HepG2 (cell line): ENCODE measurements around the gene TTC28. TPM values are rescaled to one million over a fixed set of nuclear protein-coding genes. Genes with fewer than 3 reads are reported as not detected.

ENCODE experiments used
- ATAC-seq: fragments of 200-7000 bp; cut with Tn5 transposase; 3 replicates; pipeline ENCODE4 v1.9.1; 2020; ENCODE audit warnings: mild to moderate bottlenecking, moderate library complexity
- BruUV-seq: library from RNA; stranded (reverse); fragments of 400-500 nt; replicated peaks from 2 replicates; lab custom pipeline; 2021; lab: Mats Ljungman, UMichigan
- CTCF ChIA-PET: fragments of 300-600 bp; formaldehyde crosslinking; extraction: SDS; loops from one replicate; lab custom pipeline; 2021; ENCODE audit warnings: low total read pairs, inconsistent platforms, low intra/inter-chr PET ratio; lab: Yijun Ruan, JAX
- POLR2A ChIA-PET: fragments of 350-600 bp; sonication (Branson Sonifier 250); formaldehyde crosslinking; loops from one replicate; lab custom pipeline; 2020; ENCODE audit warnings: antibody characterized with exemption, inconsistent platforms; lab: Yijun Ruan, JAX
- DNase-seq: peaks from one replicate; pipeline ENCODE4 v3.0.0-alpha.2; 2015; ENCODE audit warnings: low spot score
- FAIRE-seq: peaks from 3 replicates; lab custom pipeline; 2011; peaks lifted over from hg19 to GRCh38; lab: Jason Lieb, UNC
- H2AFZ ChIP-seq: one replicate; pipeline ENCODE4 v1.6.1; 2011; ENCODE audit warnings: low read length, inconsistent platforms
- H3K27ac ChIP-seq: fragments of 300-600 bp; 3 replicates; pipeline ENCODE4 v1.8.0; 2011; ENCODE audit warnings: mixed run types, mild to moderate bottlenecking, mixed read lengths, low read length, inconsistent platforms; ENCODE audit not compliant: insufficient read depth; ENCODE audit errors: extremely low read length
- H3K27me3 ChIP-seq, 2 experiments: fragments of 200-600 bp in 1 of 2; 2 replicates in 1 of 2; 3 replicates in 1 of 2; pipeline versions ENCODE4 v1.6.0 to v1.8.0; 2011; ENCODE audit warnings: low read length in 2 of 2, mild to moderate bottlenecking in 2 of 2, moderate library complexity in 2 of 2, inconsistent platforms in 1 of 2; ENCODE audit not compliant: insufficient read depth in 2 of 2, control insufficient read depth in 1 of 2
- H3K36me3 ChIP-seq, 2 experiments: fragments of 200-600 bp in 1 of 2; replicated peaks in 1 of 2; 2 replicates in 1 of 2; 3 replicates in 1 of 2; pipeline versions ENCODE4 v1.5.1 to v1.8.0; 2011; ENCODE audit warnings: low read length in 2 of 2, inconsistent platforms in 1 of 2; ENCODE audit not compliant: insufficient read depth in 2 of 2, control insufficient read depth in 1 of 2
- H3K4me1 ChIP-seq: 2 replicates; pipeline ENCODE4 v1.5.1; 2012; ENCODE audit warnings: low read length, inconsistent platforms; ENCODE audit not compliant: insufficient read depth
- H3K4me2 ChIP-seq: 2 replicates; pipeline ENCODE4 v1.6.0; 2011; ENCODE audit warnings: low read depth, low read length, inconsistent platforms
- H3K4me3 ChIP-seq, 3 experiments: fragments of 200-600 bp in 1 of 3; sonication (generic), shearing (Covaris generic) in 1 of 3; replicated peaks in 1 of 3; 2 replicates each; pipeline ENCODE4 v1.5.1; 2011 to 2016; ENCODE audit warnings: low read length in 3 of 3, inconsistent platforms in 2 of 3, low read depth in 2 of 3, mild to moderate bottlenecking in 2 of 3, control low read depth in 1 of 3, mixed read lengths in 1 of 3; ENCODE audit not compliant: insufficient read depth in 1 of 3
- H3K79me2 ChIP-seq: one replicate; pipeline ENCODE4 v1.6.1; 2011; ENCODE audit warnings: low read length, inconsistent platforms; ENCODE audit not compliant: insufficient read depth
- H3K9ac ChIP-seq: 2 replicates; pipeline ENCODE4 v1.6.0; 2011; ENCODE audit warnings: mild to moderate bottlenecking, low read depth, low read length, inconsistent platforms; ENCODE audit not compliant: insufficient read depth
- H3K9me3 ChIP-seq: 2 replicates; pipeline ENCODE4 v1.5.1; 2012; ENCODE audit warnings: mild to moderate bottlenecking, low read length
- H4K20me1 ChIP-seq: 2 replicates; pipeline ENCODE4 v1.6.0; 2011; ENCODE audit warnings: inconsistent platforms, mild to moderate bottlenecking, low read length, moderate library complexity; ENCODE audit not compliant: insufficient read depth
- ATAD3A ChIP-seq: sonication (generic); formaldehyde crosslinking; IDR thresholded peaks from 2 replicates; pipeline ENCODE4 v1.4.0; 2020; ENCODE audit warnings: missing genetic modification reagents
- FOSL1 ChIP-seq: sonication (generic); formaldehyde crosslinking; IDR thresholded peaks from 2 replicates; pipeline ENCODE4 v1.9.0; 2021; ENCODE audit warnings: missing genetic modification reagents, borderline replicate concordance
- GTF2F1 ChIP-seq: fragments of 150-350 bp; IDR thresholded peaks from 2 replicates; pipeline ENCODE4 v1.6.1; 2014; ENCODE audit warnings: low read length
- HDAC1 ChIP-seq: sonication (generic); formaldehyde crosslinking; IDR thresholded peaks from 2 replicates; pipeline ENCODE4 v1.5.1; 2020; ENCODE audit warnings: mild to moderate bottlenecking, missing genetic modification reagents
- HOXA3 ChIP-seq: sonication (generic); formaldehyde crosslinking; IDR thresholded peaks from 2 replicates; pipeline ENCODE4 v1.5.0; 2020; ENCODE audit warnings: missing genetic modification reagents
- KAT8 ChIP-seq: IDR thresholded peaks from 2 replicates; pipeline ENCODE4 v1.6.1; 2016; ENCODE audit warnings: missing genetic modification reagents, missing compliant biosample characterization
- MZF1 ChIP-seq: sonication (generic); formaldehyde crosslinking; IDR thresholded peaks from 2 replicates; pipeline ENCODE4 v1.8.1; 2023; ENCODE audit warnings: mild to moderate bottlenecking, missing genetic modification reagents, borderline replicate concordance
- NR2F6 ChIP-seq, 2 experiments: IDR thresholded peaks; 2 replicates each; pipeline ENCODE4 v1.6.1; 2016; ENCODE audit warnings: antibody characterized with exemption in 1 of 2, mild to moderate bottlenecking in 1 of 2
- RARA ChIP-seq: IDR thresholded peaks from 2 replicates; pipeline ENCODE4 v1.6.1; 2016; ENCODE audit warnings: missing genetic modification reagents, missing compliant biosample characterization
- THYN1 ChIP-seq: sonication (generic); formaldehyde crosslinking; IDR thresholded peaks from 2 replicates; pipeline ENCODE4 v1.8.1; 2023; ENCODE audit warnings: low read depth, mild to moderate bottlenecking, moderate library complexity, missing genetic modification reagents, borderline replicate concordance
- TOE1 ChIP-seq: sonication (generic); formaldehyde crosslinking; IDR thresholded peaks from 2 replicates; pipeline ENCODE4 v1.4.0; 2020; ENCODE audit warnings: mild to moderate bottlenecking, missing genetic modification reagents
- ZNF331 ChIP-seq: sonication (generic); formaldehyde crosslinking; IDR thresholded peaks from 2 replicates; pipeline ENCODE4 v1.4.0; 2020; ENCODE audit warnings: missing genetic modification reagents
- ZNF430 ChIP-seq: sonication (generic); formaldehyde crosslinking; IDR thresholded peaks from 2 replicates; pipeline ENCODE4 v1.9.0; 2021; ENCODE audit warnings: mild to moderate bottlenecking, missing genetic modification reagents
- WGBS: methylation state at CpG from one replicate; pipeline ENCODE4 v1.1.6; 2017; ENCODE audit warnings: low lambda C conversion rate; 5-methylcytosine and 5-hydroxymethylcytosine counted together
- in situ Hi-C: cut with HindIII; loops from 2 replicates; pipeline ENCODE4 v1.10.0; 2017; ENCODE audit warnings: low pct_unique_long_range_greater_than_20kb; ENCODE audit not compliant: extremely low pct_ligation_motif_present
- intact Hi-C: fragments of 100-400 bp; cut with micrococcal nuclease; formaldehyde crosslinking; loops from one replicate; pipeline ENCODE4 v1.10.0; 2022; ENCODE audit not compliant: unreplicated experiment
- polyA plus RNA-seq, 8 experiments: library from polyadenylated mRNA; depleted of rRNA in 3 of 8; stranded (reverse) in 7 of 8; unstranded in 1 of 8; fragments of >200 nt; fragmentation: Illumina TruSeq in 4 of 8; extraction: Trizol in 4 of 8; gene quantifications; 2 replicates each; pipeline versions ENCODE4 v1.2.1 to v1.2.3, GENCODE V29; 2011 to 2016; ENCODE audit warnings: low read depth in 4 of 8, missing spikeins in 1 of 8, mixed read lengths in 1 of 8; ENCODE audit not compliant: insufficient read depth in 1 of 8
- total RNA-seq, 5 experiments: library from RNA; depleted of rRNA; stranded (reverse); fragments of >200 nt; fragmentation: Illumina TruSeq; extraction: Trizol; gene quantifications; 2 replicates each; pipeline ENCODE4 v1.2.3, GENCODE V29; 2016; ENCODE audit warnings: low read depth in 1 of 5
- TF ChIP-seq, protein P1 (sequence below): fragments of 450-650 bp; IDR thresholded peaks from 2 replicates; pipeline ENCODE4 v1.6.1; 2016
- TF ChIP-seq, protein P2 (sequence below): sonication (generic); formaldehyde crosslinking; IDR thresholded peaks from 2 replicates; pipeline ENCODE4 v1.5.0; 2020; ENCODE audit warnings: mild to moderate bottlenecking, missing genetic modification reagents
- TF ChIP-seq, protein P3 (sequence below): sonication (generic); formaldehyde crosslinking; IDR thresholded peaks from 2 replicates; pipeline ENCODE4 v1.5.1; 2020; ENCODE audit warnings: missing genetic modification reagents, mild to moderate bottlenecking, borderline replicate concordance

The TTC28 gene
- total and polyA plus RNA-seq, 2 of the 13 experiments (the other 11 are each of a cell fraction or from before 2014, with no cell fraction given): 4.2 to 13.1 TPM

DNA sequence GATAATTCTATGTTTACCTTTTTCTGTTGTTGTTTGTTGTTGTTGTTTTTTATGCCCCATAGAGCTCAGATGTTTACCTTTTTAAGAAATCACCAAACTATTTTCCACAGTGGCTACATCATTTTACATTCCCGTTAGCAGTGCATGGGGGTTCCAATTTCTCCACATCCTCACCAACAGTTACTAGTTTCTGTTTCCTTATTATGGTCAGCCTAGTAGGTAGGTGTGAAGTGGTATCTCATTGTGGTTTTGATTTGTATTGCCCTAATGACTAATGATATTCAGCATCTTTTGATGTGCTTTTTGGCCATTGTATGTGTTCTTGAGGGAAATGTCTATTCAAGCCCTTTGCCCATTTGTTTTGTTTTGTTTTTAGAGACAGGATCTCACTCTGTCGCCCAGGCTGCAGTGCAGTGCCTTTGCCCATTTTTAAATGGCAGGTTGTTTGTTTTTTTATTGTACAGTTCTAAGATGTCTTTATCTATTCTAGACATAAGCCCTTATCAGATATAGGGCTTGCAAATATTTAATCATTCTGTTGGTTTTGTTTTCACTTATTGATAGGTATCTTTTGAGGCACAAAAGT, 34.5 kb upstream of the TTC28 start:
- H3K9ac ChIP-seq: no peak overlapping the region
- TF ChIP-seq, protein P1, sequence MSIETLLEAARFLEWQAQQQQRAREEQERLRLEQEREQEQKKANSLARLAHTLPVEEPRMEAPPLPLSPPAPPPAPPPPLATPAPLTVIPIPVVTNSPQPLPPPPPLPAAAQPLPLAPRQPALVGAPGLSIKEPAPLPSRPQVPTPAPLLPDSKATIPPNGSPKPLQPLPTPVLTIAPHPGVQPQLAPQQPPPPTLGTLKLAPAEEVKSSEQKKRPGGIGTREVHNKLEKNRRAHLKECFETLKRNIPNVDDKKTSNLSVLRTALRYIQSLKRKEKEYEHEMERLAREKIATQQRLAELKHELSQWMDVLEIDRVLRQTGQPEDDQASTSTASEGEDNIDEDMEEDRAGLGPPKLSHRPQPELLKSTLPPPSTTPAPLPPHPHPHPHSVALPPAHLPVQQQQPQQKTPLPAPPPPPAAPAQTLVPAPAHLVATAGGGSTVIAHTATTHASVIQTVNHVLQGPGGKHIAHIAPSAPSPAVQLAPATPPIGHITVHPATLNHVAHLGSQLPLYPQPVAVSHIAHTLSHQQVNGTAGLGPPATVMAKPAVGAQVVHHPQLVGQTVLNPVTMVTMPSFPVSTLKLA: no peak
- TF ChIP-seq NR2F6 (IDR thresholded peaks at IDR 0.05) (no peak), NR2F6 (CRISPR knock-in tag; IDR thresholded peaks at IDR 0.05) (no peak), GTF2F1 (no peak), HOXA3 (CRISPR knock-in tag) (no peak), KAT8 (CRISPR knock-in tag) (no peak), ATAD3A (no peak), FOSL1 (CRISPR knock-in tag) (no peak), HDAC1 (CRISPR knock-in tag) (no peak), ZNF331 (CRISPR knock-in tag) (no peak), THYN1 (CRISPR knock-in tag) (no peak), RARA (CRISPR knock-in tag) (no peak), MZF1 (no peak), ZNF430 (CRISPR knock-in tag) (no peak), TOE1 (CRISPR knock-in tag) (no peak)
- TF ChIP-seq, protein P2, sequence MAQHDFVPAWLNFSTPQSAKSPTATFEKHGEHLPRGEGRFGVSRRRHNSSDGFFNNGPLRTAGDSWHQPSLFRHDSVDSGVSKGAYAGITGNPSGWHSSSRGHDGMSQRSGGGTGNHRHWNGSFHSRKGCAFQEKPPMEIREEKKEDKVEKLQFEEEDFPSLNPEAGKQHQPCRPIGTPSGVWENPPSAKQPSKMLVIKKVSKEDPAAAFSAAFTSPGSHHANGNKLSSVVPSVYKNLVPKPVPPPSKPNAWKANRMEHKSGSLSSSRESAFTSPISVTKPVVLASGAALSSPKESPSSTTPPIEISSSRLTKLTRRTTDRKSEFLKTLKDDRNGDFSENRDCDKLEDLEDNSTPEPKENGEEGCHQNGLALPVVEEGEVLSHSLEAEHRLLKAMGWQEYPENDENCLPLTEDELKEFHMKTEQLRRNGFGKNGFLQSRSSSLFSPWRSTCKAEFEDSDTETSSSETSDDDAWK (CRISPR knock-in tag): no peak
- TF ChIP-seq, protein P3, sequence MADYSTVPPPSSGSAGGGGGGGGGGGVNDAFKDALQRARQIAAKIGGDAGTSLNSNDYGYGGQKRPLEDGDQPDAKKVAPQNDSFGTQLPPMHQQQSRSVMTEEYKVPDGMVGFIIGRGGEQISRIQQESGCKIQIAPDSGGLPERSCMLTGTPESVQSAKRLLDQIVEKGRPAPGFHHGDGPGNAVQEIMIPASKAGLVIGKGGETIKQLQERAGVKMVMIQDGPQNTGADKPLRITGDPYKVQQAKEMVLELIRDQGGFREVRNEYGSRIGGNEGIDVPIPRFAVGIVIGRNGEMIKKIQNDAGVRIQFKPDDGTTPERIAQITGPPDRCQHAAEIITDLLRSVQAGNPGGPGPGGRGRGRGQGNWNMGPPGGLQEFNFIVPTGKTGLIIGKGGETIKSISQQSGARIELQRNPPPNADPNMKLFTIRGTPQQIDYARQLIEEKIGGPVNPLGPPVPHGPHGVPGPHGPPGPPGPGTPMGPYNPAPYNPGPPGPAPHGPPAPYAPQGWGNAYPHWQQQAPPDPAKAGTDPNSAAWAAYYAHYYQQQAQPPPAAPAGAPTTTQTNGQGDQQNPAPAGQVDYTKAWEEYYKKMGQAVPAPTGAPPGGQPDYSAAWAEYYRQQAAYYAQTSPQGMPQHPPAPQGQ: no peak
- H3K27ac ChIP-seq: no peak overlapping the region
- DNase-seq: no peak
- no peak for FAIRE-seq
- BruUV-seq: no TSS peak
- no peaks in the 10 kb centered on the region for H4K20me1 ChIP-seq
- no peaks in the 10 kb centered on the region for H3K27me3 ChIP-seq
- no peaks in the 10 kb centered on the region for H3K79me2 ChIP-seq
- no peak overlapping the region for H3K4me2 ChIP-seq
- in situ Hi-C loops: no loop called here
- intact Hi-C loops: no loop called here
- peaks cover 33% of the 10 kb centered on the region for H3K4me1 ChIP-seq
- ChIA-PET POLR2A (no interaction called here), CTCF (no interaction called here)
- 97% methylated on average over 2 of the region's 2 CpGs for WGBS
- H3K36me3 ChIP-seq: peaks cover 2 to 11% of the 10 kb centered on the region in 2 experiments; a peak in 4 of 5 replicates
- no peak overlapping the region for H2AFZ ChIP-seq
- no peak overlapping the region for H3K4me3 ChIP-seq
- H3K9me3 ChIP-seq: no peaks in the 10 kb centered on the region
- no peak for ATAC-seq
